SJCRH30 (cell line): ENCODE results near the gene PYGL. TPM values are rescaled to one million over a fixed set of nuclear protein-coding genes. Genes with fewer than 3 reads are reported as not detected.

Source experiments
- DNase-seq, 2 experiments: peaks; one replicate each; pipeline ENCODE4 v3.0.0-alpha.2; 2015 to 2020
- H3K27ac ChIP-seq: fragments of 250-450 bp; sonication (Bioruptor Pico); 2 replicates; pipeline ENCODE4 v1.5.1; 2020; ENCODE audit warnings: mild to moderate bottlenecking, moderate library complexity
- H3K27me3 ChIP-seq: fragments of 250-450 bp; sonication (Bioruptor Pico); 2 replicates; pipeline ENCODE4 v1.5.1; 2020; ENCODE audit warnings: mild to moderate bottlenecking, moderate library complexity
- H3K36me3 ChIP-seq: fragments of 250-450 bp; sonication (Bioruptor Pico); 2 replicates; pipeline ENCODE4 v1.5.1; 2020; ENCODE audit warnings: mild to moderate bottlenecking, moderate library complexity
- H3K4me1 ChIP-seq: fragments of 250-450 bp; sonication (Bioruptor Pico); 2 replicates; pipeline ENCODE4 v1.5.1; 2020; ENCODE audit warnings: mild to moderate bottlenecking, moderate library complexity
- H3K4me3 ChIP-seq: fragments of 250-450 bp; sonication (Bioruptor Pico); 2 replicates; pipeline ENCODE4 v1.5.1; 2020; ENCODE audit warnings: mild to moderate bottlenecking, moderate library complexity
- H3K9me3 ChIP-seq: fragments of 250-450 bp; sonication (Bioruptor Pico); replicated peaks from 2 replicates; pipeline ENCODE4 v1.5.1; 2020; ENCODE audit warnings: mild to moderate bottlenecking, moderate library complexity
- total RNA-seq: library from RNA; depleted of rRNA; stranded (reverse); fragments of >200 nt; shearing (Covaris generic); gene quantifications from 2 replicates; pipeline ENCODE4 v1.2.3, GENCODE V29; 2014; rRNA removed

The PYGL gene
- total RNA-seq, 1 experiment from 2014 or later: 5.0 TPM

DNA sequence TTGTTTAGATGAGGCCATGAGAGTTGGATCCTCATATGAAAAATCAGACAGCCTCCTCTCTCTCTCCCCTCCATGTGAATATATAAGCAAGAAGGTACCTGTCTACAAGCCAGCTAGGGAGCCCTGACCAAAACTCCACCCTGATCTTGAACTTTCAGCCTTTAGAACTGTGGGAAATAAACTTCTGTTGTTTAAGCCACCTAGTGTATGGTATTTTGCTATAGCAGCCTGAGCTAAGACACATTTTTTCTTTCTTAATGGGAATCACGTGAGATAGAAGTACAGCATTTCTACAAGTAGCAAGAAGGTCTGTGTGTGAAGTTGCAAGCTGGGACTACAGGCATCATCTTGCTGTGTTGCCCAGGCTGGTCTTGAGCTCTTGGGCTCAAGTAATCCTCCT, 88.7 kb downstream of the PYGL start:
- no peak for DNase-seq
- no peaks in the 10 kb centered on the region for H3K9me3 ChIP-seq
- no peak overlapping the region for H3K4me3 ChIP-seq
- H3K27ac ChIP-seq: no peak overlapping the region
- no peaks in the 10 kb centered on the region for H3K36me3 ChIP-seq
- H3K4me1 ChIP-seq: peaks cover 4% of the 10 kb centered on the region
- H3K27me3 ChIP-seq: no peaks in the 10 kb centered on the region

Other genes with a start within 250 kb of the PYGL start
- gene NIN, start 113.3 kb downstream of the PYGL start, total RNA-seq: 28.8 and 34.3 TPM in 2 replicates
- not detected in 2 replicates for gene ABHD12B, start 72.4 kb downstream of the PYGL start, total RNA-seq
- 0.91 and 1.6 TPM in 2 replicates for gene TRIM9, start 150.6 kb upstream of the PYGL start, total RNA-seq